DND-41 (cell line): ENCODE measurements around the gene ZDHHC20.

Experiments used
- ATAC-seq: fragments of 200-7000 bp; cut with Tn5 transposase; 3 replicates; pipeline ENCODE4 v1.9.1; 2021; ENCODE audit warnings: low read depth; ENCODE audit not compliant: insufficient read depth
- DNase-seq: peaks from one replicate; pipeline ENCODE4 v3.0.0-alpha.2; 2020
- H2AFZ ChIP-seq: 2 replicates; pipeline ENCODE4 v1.6.0; 2012; ENCODE audit warnings: low read depth, low read length
- H3K27ac ChIP-seq: 2 replicates; pipeline ENCODE4 v1.5.1; 2012; ENCODE audit warnings: low read length, inconsistent platforms
- H3K27me3 ChIP-seq: fragments of 200-600 bp; sonication (generic); 2 replicates; pipeline ENCODE4 v1.6.0; 2012; ENCODE audit warnings: low read length, mild to moderate bottlenecking, inconsistent platforms; ENCODE audit not compliant: insufficient read depth, poor library complexity
- H3K36me3 ChIP-seq: 2 replicates; pipeline ENCODE4 v1.5.1; 2012; ENCODE audit warnings: low read length, inconsistent platforms; ENCODE audit not compliant: insufficient read depth
- H3K4me1 ChIP-seq: 2 replicates; pipeline ENCODE4 v1.5.1; 2012; ENCODE audit warnings: mild to moderate bottlenecking, low read length; ENCODE audit not compliant: insufficient read depth
- H3K4me2 ChIP-seq: 2 replicates; pipeline ENCODE4 v1.6.0; 2012; ENCODE audit warnings: mild to moderate bottlenecking, moderate library complexity, low read length, inconsistent platforms; ENCODE audit not compliant: insufficient read depth
- H3K4me3 ChIP-seq, 2 experiments: fragments of 200-600 bp in 1 of 2; shearing (Covaris generic) in 1 of 2; 2 replicates each; pipeline ENCODE4 v1.5.1; 2012 to 2016; ENCODE audit warnings: inconsistent platforms in 2 of 2, low read length in 2 of 2, mild to moderate bottlenecking in 2 of 2, low read depth in 1 of 2, moderate library complexity in 1 of 2
- H3K79me2 ChIP-seq: 2 replicates; pipeline ENCODE4 v1.6.0; 2012; ENCODE audit warnings: low read length, inconsistent platforms; ENCODE audit not compliant: insufficient read depth
- H3K9ac ChIP-seq: 2 replicates; pipeline ENCODE4 v1.6.0; 2012; ENCODE audit warnings: low read depth, mild to moderate bottlenecking, inconsistent platforms, low read length, moderate library complexity
- H3K9me3 ChIP-seq: 2 replicates; pipeline ENCODE4 v1.5.1; 2012; ENCODE audit warnings: low read length, moderate library complexity, mild to moderate bottlenecking, inconsistent platforms; ENCODE audit not compliant: insufficient read depth, severe bottlenecking
- H4K20me1 ChIP-seq: 2 replicates; pipeline ENCODE4 v1.6.0; 2012; ENCODE audit warnings: low read length; ENCODE audit not compliant: insufficient read depth
- EZH2 ChIP-seq: IDR thresholded peaks from 3 replicates; pipeline ENCODE4 v1.6.1; 2012; ENCODE audit warnings: borderline replicate concordance, low read depth, mild to moderate bottlenecking, moderate library complexity, low read length, inconsistent platforms; ENCODE audit not compliant: severe bottlenecking
- TF ChIP-seq, protein P1 (sequence below): IDR thresholded peaks from 2 replicates; pipeline ENCODE4 v1.5.1; 2012; ENCODE audit warnings: borderline replicate concordance, low read length, moderate library complexity, mild to moderate bottlenecking; ENCODE audit not compliant: poor library complexity, severe bottlenecking; ENCODE audit errors: extremely low read depth

ZDHHC20 gene

GRCh38 chr13:21436582-21436981, 22.5 kb downstream of the ZDHHC20 start:
- H3K9me3 ChIP-seq: peaks cover 20% of the 10 kb centered on the region
- no peak overlapping the region for H3K4me3 ChIP-seq
- no peak for ATAC-seq
- H3K9ac ChIP-seq: no peak overlapping the region
- TF ChIP-seq, protein P1, sequence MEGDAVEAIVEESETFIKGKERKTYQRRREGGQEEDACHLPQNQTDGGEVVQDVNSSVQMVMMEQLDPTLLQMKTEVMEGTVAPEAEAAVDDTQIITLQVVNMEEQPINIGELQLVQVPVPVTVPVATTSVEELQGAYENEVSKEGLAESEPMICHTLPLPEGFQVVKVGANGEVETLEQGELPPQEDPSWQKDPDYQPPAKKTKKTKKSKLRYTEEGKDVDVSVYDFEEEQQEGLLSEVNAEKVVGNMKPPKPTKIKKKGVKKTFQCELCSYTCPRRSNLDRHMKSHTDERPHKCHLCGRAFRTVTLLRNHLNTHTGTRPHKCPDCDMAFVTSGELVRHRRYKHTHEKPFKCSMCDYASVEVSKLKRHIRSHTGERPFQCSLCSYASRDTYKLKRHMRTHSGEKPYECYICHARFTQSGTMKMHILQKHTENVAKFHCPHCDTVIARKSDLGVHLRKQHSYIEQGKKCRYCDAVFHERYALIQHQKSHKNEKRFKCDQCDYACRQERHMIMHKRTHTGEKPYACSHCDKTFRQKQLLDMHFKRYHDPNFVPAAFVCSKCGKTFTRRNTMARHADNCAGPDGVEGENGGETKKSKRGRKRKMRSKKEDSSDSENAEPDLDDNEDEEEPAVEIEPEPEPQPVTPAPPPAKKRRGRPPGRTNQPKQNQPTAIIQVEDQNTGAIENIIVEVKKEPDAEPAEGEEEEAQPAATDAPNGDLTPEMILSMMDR: no peak
- no peak for TF ChIP-seq EZH2
- no peaks in the 10 kb centered on the region for H3K4me1 ChIP-seq
- H3K4me2 ChIP-seq: no peak overlapping the region
- H3K79me2 ChIP-seq: peaks cover 94% of the 10 kb centered on the region
- peaks cover 21% of the 10 kb centered on the region for H3K36me3 ChIP-seq
- no peak overlapping the region for H2AFZ ChIP-seq
- no peak for DNase-seq
- no peaks in the 10 kb centered on the region; the same call in 1 of the 2 replicates for H4K20me1 ChIP-seq
- H3K27ac ChIP-seq: no peak overlapping the region
- H3K27me3 ChIP-seq: no peaks in the 10 kb centered on the region

GRCh38 chr13:21435687-21436151, 23.4 kb downstream of the ZDHHC20 start:
- Histone ChIP-seq H3K36me3 (peaks cover 23% of the 10 kb centered on the region), H3K9me3 (peaks cover 20% of the 10 kb centered on the region), H3K4me2 (no peak overlapping the region), H3K27me3 (no peaks in the 10 kb centered on the region), H4K20me1 (no peaks in the 10 kb centered on the region; the same call in 1 of the 2 replicates), H3K4me1 (no peaks in the 10 kb centered on the region), H3K27ac (no peak overlapping the region), H3K9ac (no peak overlapping the region), H2AFZ (no peak overlapping the region), H3K79me2 (peaks cover 96% of the 10 kb centered on the region), H3K4me3 (no peak overlapping the region)
- no peak for DNase-seq
- TF ChIP-seq, protein P1: no peak
- no peak for TF ChIP-seq EZH2
- ATAC-seq: no peak

DNA sequence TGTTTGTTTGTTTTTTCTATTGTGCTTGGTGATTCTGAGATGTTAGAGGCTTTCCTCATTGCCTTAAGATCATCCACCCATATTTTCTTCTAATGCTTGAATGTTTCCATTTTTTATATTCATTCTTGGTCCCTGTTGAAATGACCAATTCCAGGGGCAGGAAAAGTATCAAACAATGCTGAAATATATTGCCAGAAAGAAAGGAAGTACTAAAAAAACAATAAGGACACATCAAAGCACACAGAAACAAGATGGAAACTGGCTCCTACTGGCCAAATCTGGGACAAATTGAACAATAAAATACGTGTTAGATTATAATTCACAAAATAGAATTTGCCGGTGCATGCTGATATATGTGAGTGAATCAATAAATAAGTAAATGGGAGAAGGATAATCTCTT, 23.9 kb downstream of the ZDHHC20 start:
- Histone ChIP-seq H3K9ac (no peak overlapping the region), H3K27ac (no peak overlapping the region), H3K4me3 (no peak overlapping the region), H3K79me2 (peaks cover 96% of the 10 kb centered on the region), H3K4me2 (no peak overlapping the region), H3K9me3 (peaks cover 22% of the 10 kb centered on the region), H3K4me1 (no peaks in the 10 kb centered on the region), H4K20me1 (no peaks in the 10 kb centered on the region; the same call in 1 of the 2 replicates), H2AFZ (no peak overlapping the region), H3K36me3 (peaks cover 27% of the 10 kb centered on the region), H3K27me3 (no peaks in the 10 kb centered on the region)
- TF ChIP-seq, protein P1: no peak
- no peak for TF ChIP-seq EZH2
- DNase-seq (no peak), ATAC-seq (no peak)
